Lower leg skin (tissue), 4 donors: ENCODE data around the gene ALLC. TPM values are rescaled to one million over a fixed set of nuclear protein-coding genes. Genes with fewer than 3 reads are reported as not detected.

ENCODE experiments used
- DNase-seq, 2 donors: peaks; one replicate each; pipeline ENCODE4 v3.0.0-alpha.2; 2019; ENCODE audit warnings: low spot score in 2 of 2
- H3K4me3 ChIP-seq: fragments of 200-600 bp; sonication (generic); 2 replicates; pipeline ENCODE4 v1.5.1; 2017; ENCODE audit warnings: mild to moderate bottlenecking, low read depth; ENCODE audit not compliant: poor library complexity, severe bottlenecking
- POLR2A ChIP-seq, 2 donors: fragments of 450-650 bp; IDR thresholded peaks; one replicate each; pipeline ENCODE4 v1.6.1; 2016 to 2017; ENCODE audit warnings: antibody characterized with exemption in 2 of 2, mild to moderate bottlenecking in 1 of 2, moderate library complexity in 1 of 2
- WGBS, 2 donors: methylation state at CpG; one replicate each; pipeline ENCODE4 v1.1.5; 2018; 5-methylcytosine and 5-hydroxymethylcytosine counted together
- intact Hi-C: fragments of 100-400 bp; cut with DNase I; formaldehyde crosslinking; loops from one replicate; pipeline ENCODE4 v1.15.0; 2023; ENCODE audit warnings: low total_unique reads
- total RNA-seq, 4 donors: library from RNA; depleted of rRNA; stranded (reverse); fragments of >200 nt; gene quantifications; one replicate each; pipeline ENCODE4 v1.1.0, GENCODE V29; 2016
- TF ChIP-seq, protein P1 (sequence below), 3 donors: fragments of 450-650 bp; IDR thresholded peaks; one replicate each; pipeline ENCODE4 v1.5.1; 2016; ENCODE audit warnings: antibody characterized with exemption in 3 of 3, mild to moderate bottlenecking in 3 of 3, moderate library complexity in 2 of 3

The ALLC gene
- total RNA-seq, 4 donors from 2014 or later: 0.23 to 1.1 TPM; not detected in 2

DNA sequence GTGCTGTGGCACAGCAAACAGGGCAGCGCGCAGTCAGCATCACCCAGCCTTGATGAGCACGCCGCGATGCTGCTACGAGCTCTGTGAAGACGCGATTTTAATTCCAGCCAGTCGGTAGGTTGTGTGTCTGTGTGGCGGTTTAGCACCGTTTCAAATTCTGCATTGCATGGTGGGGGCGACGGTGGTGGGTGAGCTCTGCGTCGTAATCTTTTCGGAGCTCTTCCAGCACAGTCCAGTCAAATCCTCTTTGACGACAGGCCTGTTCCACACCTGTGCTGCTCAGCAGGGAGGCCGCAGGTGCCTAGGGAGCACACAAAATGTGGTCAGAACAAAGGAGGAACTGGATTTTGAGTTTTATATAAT is 8.6 kb downstream of the ALLC start:
- 89 to 90% methylated on average over 18 of the region's 18 CpGs for WGBS, 2 donors
- TF ChIP-seq, protein P1, sequence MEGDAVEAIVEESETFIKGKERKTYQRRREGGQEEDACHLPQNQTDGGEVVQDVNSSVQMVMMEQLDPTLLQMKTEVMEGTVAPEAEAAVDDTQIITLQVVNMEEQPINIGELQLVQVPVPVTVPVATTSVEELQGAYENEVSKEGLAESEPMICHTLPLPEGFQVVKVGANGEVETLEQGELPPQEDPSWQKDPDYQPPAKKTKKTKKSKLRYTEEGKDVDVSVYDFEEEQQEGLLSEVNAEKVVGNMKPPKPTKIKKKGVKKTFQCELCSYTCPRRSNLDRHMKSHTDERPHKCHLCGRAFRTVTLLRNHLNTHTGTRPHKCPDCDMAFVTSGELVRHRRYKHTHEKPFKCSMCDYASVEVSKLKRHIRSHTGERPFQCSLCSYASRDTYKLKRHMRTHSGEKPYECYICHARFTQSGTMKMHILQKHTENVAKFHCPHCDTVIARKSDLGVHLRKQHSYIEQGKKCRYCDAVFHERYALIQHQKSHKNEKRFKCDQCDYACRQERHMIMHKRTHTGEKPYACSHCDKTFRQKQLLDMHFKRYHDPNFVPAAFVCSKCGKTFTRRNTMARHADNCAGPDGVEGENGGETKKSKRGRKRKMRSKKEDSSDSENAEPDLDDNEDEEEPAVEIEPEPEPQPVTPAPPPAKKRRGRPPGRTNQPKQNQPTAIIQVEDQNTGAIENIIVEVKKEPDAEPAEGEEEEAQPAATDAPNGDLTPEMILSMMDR (IDR thresholded peaks at IDR 0.05): no peak
- no peak for TF ChIP-seq POLR2A (IDR thresholded peaks at IDR 0.05)
- DNase-seq: peak in 1 of 2 donors; percentile 45

GRCh38 chr2:3667151-3667631 is 9.2 kb downstream of the ALLC start:
- WGBS, 2 donors: 80 to 83% methylated on average over 23 of the region's 23 CpGs
- H3K4me3 ChIP-seq: no peak overlapping the region
- peak in 1 of 2 donors; percentile 73 for DNase-seq
- no peak for TF ChIP-seq POLR2A (IDR thresholded peaks at IDR 0.05)
- TF ChIP-seq, protein P1 (IDR thresholded peaks at IDR 0.05): no peak
- intact Hi-C loops: no loop called here

More for the DNA sequence above, 8.6 kb downstream of the ALLC start:
- H3K4me3 ChIP-seq: no peak overlapping the region
- intact Hi-C loops: no loop called here

DNA sequence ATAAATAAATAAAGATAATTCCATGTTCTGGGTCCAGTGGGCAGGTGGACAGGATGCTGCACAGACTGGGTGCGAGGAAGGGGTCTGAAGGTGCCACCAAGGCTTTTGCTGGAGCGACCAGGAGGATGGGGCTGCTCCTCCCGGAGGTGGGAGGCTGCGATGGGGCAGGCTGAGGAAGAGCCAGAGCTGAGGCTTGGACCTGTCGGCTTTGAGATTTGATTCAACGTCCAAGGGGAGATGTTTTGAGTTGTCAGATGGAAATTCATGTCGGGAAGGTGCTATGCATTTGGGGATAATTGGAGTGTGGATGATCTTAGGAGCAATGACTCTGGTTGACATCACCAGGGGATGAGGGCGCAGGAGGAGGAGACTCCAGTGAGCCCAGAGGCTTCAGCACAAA is 11.7 kb downstream of the ALLC start:
- peak in 1 of 2 donors; percentile 39 for DNase-seq
- no peak for TF ChIP-seq POLR2A (IDR thresholded peaks at IDR 0.05)
- TF ChIP-seq, protein P1 (IDR thresholded peaks at IDR 0.05): no peak
- 77 to 87% methylated on average over 8 of the region's 8 CpGs for WGBS, 2 donors
- intact Hi-C loops: no loop called here
- H3K4me3 ChIP-seq: no peak overlapping the region

DNA sequence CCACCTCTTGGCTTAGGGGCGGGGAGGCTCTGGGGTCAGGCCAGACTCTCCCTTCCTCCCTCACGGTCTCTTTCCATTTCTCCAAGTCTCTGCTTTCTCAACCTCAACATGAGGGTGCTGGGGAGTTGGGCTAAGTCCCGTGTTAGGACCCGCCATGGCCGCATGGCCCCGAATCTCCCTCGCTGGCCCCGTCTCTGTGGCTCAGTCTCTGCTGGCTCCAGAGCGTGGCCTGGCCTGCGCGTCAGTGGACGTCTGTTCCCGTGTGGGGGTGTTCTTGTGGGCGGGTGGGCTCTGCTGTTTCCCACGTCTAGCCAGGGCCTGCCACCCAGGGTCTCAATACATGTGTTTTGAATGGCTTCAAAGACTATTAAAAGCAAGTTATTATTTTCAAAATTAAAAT is 12.4 kb downstream of the ALLC start:
- intact Hi-C loops: no loop called here
- TF ChIP-seq POLR2A (IDR thresholded peaks at IDR 0.05): no peak
- TF ChIP-seq, protein P1 (IDR thresholded peaks at IDR 0.05): no peak
- DNase-seq: peak in 1 of 2 donors; percentile 75
- 89 to 90% methylated on average over 15 of the region's 15 CpGs for WGBS, 2 donors
- no peak overlapping the region for H3K4me3 ChIP-seq

DNA sequence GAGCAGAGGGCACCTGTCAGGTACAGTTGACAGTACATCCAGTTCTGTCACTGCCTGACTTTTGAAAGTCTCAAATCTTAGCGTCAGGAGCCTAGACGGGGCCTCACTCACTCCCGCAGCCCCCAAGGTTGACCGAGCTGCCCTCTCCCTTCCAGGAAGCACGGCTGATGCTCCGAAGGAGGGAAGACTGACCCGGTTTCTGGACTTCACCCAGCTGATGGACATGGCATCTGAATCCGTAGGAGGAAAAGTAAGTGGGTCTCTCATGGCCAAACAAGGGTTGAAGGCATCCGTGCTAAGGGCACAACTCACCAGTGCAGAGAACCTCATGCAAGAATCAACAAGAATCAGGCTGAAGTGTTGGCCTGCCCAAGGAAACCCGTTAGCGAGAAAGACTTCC is 12.9 kb downstream of the ALLC start:
- no peak for TF ChIP-seq POLR2A (IDR thresholded peaks at IDR 0.05)
- TF ChIP-seq, protein P1 (IDR thresholded peaks at IDR 0.05): no peak
- peak in 1 of 2 donors; percentile 50 for DNase-seq
- no peak overlapping the region for H3K4me3 ChIP-seq
- WGBS, 2 donors: 81 to 86% methylated on average over 11 of the region's 11 CpGs
- intact Hi-C loops: no loop called here
